Panc1 (cell line): Measurements from ENCODE around the gene ZRANB2.

Experiments used
- TCF7L2 ChIP-seq: IDR thresholded peaks from 2 replicates; pipeline ENCODE4 v1.6.1; 2011; ENCODE audit warnings: mild to moderate bottlenecking, low read depth, low read length, inconsistent platforms
- TF ChIP-seq, protein P1 (sequence below): fragments of 450-650 bp; IDR thresholded peaks from 2 replicates; pipeline ENCODE4 v1.5.1; 2017; ENCODE audit warnings: mild to moderate bottlenecking
- TF ChIP-seq, protein P2 (sequence below), 2 experiments: IDR thresholded peaks; 2 replicates each; pipeline ENCODE4 v1.6.1; 2011 to 2012; ENCODE audit warnings: low read depth in 2 of 2, control low read depth in 1 of 2, low read length in 1 of 2, mild to moderate bottlenecking in 1 of 2, moderate library complexity in 1 of 2; ENCODE audit not compliant: insufficient read depth in 1 of 2

DNA sequence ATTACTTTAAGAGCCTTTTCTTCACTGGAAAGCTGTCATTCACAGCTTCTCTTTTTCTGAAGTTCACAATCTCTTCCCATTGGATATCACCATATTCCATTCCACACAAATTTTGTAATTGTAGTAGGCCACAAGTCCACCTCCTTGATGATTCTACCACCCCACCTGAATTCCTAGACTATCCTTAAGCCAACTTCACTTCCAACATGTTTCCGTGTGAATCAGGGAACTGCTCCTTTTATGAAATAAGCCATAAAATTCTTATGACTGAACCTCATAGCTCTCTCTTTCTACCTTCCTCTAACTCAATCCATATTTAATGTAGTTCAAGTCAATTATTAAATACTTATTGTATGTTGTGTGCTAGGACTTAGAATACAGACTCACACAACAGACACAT is 16.6 kb upstream of the ZRANB2 start:
- TF ChIP-seq, protein P1, sequence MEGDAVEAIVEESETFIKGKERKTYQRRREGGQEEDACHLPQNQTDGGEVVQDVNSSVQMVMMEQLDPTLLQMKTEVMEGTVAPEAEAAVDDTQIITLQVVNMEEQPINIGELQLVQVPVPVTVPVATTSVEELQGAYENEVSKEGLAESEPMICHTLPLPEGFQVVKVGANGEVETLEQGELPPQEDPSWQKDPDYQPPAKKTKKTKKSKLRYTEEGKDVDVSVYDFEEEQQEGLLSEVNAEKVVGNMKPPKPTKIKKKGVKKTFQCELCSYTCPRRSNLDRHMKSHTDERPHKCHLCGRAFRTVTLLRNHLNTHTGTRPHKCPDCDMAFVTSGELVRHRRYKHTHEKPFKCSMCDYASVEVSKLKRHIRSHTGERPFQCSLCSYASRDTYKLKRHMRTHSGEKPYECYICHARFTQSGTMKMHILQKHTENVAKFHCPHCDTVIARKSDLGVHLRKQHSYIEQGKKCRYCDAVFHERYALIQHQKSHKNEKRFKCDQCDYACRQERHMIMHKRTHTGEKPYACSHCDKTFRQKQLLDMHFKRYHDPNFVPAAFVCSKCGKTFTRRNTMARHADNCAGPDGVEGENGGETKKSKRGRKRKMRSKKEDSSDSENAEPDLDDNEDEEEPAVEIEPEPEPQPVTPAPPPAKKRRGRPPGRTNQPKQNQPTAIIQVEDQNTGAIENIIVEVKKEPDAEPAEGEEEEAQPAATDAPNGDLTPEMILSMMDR, result no peak
- TF ChIP-seq TCF7L2, result no peak
- TF ChIP-seq, protein P2, sequence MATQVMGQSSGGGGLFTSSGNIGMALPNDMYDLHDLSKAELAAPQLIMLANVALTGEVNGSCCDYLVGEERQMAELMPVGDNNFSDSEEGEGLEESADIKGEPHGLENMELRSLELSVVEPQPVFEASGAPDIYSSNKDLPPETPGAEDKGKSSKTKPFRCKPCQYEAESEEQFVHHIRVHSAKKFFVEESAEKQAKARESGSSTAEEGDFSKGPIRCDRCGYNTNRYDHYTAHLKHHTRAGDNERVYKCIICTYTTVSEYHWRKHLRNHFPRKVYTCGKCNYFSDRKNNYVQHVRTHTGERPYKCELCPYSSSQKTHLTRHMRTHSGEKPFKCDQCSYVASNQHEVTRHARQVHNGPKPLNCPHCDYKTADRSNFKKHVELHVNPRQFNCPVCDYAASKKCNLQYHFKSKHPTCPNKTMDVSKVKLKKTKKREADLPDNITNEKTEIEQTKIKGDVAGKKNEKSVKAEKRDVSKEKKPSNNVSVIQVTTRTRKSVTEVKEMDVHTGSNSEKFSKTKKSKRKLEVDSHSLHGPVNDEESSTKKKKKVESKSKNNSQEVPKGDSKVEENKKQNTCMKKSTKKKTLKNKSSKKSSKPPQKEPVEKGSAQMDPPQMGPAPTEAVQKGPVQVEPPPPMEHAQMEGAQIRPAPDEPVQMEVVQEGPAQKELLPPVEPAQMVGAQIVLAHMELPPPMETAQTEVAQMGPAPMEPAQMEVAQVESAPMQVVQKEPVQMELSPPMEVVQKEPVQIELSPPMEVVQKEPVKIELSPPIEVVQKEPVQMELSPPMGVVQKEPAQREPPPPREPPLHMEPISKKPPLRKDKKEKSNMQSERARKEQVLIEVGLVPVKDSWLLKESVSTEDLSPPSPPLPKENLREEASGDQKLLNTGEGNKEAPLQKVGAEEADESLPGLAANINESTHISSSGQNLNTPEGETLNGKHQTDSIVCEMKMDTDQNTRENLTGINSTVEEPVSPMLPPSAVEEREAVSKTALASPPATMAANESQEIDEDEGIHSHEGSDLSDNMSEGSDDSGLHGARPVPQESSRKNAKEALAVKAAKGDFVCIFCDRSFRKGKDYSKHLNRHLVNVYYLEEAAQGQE (IDR thresholded peaks at IDR 0.05; ENCODE audit: insufficient read depth in 1 of 2, low read depth in 2 of 2, low read length in 1 of 2), result no peak
